Measurements from ENCODE around the gene EPAS1. TPM values are rescaled to one million over a fixed set of nuclear protein-coding genes. Genes with fewer than 3 reads are reported as not detected.

EPAS1 gene
- total RNA-seq, 1 experiment from 2014 or later, result 127 TPM

DNA sequence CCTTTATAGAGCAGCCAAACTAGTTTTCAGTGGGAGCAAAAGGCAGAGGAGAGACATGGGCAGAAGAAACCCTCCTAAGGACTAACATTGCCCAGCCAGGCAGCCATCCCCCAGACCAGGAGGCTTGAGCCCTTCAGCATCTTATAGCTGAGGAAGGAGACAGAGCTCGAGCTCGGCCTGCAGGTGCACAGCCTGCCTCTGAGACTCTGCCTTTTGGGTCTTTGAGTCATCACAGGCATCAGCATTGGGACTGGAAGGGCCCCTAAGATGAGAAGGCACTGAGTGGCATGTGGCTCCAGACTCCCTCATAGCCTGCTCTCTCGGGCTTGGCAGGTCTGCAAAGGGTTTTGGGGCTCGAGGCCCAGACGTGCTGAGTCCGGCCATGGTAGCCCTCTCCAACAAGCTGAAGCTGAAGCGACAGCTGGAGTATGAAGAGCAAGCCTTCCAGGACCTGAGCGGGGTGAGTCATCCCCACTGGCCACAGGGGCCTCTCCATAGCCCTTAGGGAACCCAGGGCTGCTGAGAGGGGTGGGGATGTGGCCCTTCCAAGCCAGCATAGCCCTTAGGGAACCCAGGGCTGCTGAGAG, 84.1 kb downstream of the EPAS1 start:
- ChIA-PET CTCF (no interaction called here), POLR2A (ENCODE audit: unreplicated experiment) (no interaction called here)
- Histone ChIP-seq H3K9me2 (ENCODE audit: insufficient read depth) (no peaks in the 10 kb centered on the region), H3K36me3 (ENCODE audit: low read depth) (peaks cover 38% of the 10 kb centered on the region), H2AFZ (no peak overlapping the region), H3F3A (ENCODE audit: insufficient read depth, low read depth) (peaks cover 20% of the 10 kb centered on the region; the same call in 1 of the 2 replicates), H3K27me3 (ENCODE audit: insufficient read depth, low read depth) (no peaks in the 10 kb centered on the region), H4K20me1 (ENCODE audit: insufficient read depth) (no peaks in the 10 kb centered on the region), H3K4me3 (no peak overlapping the region), H3K27ac (no peak overlapping the region), H3K4me1 (replicated peaks; ENCODE audit: insufficient read depth) (peaks cover 17% of the 10 kb centered on the region), H3K4me2 (no peak overlapping the region), H3K79me2 (ENCODE audit: low read depth) (no peaks in the 10 kb centered on the region), H3K9me3 (ENCODE audit: insufficient read depth, low read depth) (no peaks in the 10 kb centered on the region)
- BruUV-seq (replicated peaks), result no TSS peak
- TF ChIP-seq, protein P1, sequence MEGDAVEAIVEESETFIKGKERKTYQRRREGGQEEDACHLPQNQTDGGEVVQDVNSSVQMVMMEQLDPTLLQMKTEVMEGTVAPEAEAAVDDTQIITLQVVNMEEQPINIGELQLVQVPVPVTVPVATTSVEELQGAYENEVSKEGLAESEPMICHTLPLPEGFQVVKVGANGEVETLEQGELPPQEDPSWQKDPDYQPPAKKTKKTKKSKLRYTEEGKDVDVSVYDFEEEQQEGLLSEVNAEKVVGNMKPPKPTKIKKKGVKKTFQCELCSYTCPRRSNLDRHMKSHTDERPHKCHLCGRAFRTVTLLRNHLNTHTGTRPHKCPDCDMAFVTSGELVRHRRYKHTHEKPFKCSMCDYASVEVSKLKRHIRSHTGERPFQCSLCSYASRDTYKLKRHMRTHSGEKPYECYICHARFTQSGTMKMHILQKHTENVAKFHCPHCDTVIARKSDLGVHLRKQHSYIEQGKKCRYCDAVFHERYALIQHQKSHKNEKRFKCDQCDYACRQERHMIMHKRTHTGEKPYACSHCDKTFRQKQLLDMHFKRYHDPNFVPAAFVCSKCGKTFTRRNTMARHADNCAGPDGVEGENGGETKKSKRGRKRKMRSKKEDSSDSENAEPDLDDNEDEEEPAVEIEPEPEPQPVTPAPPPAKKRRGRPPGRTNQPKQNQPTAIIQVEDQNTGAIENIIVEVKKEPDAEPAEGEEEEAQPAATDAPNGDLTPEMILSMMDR (conservative IDR thresholded peaks at IDR 0.05), result no peak
- no peak for TF ChIP-seq EZH2 (IDR thresholded peaks at IDR 0.05; ENCODE audit: low read depth)
- no peak for DNase-seq
- intact Hi-C loops (cut with micrococcal nuclease; ENCODE audit: unreplicated experiment), result no loop called here

DNA sequence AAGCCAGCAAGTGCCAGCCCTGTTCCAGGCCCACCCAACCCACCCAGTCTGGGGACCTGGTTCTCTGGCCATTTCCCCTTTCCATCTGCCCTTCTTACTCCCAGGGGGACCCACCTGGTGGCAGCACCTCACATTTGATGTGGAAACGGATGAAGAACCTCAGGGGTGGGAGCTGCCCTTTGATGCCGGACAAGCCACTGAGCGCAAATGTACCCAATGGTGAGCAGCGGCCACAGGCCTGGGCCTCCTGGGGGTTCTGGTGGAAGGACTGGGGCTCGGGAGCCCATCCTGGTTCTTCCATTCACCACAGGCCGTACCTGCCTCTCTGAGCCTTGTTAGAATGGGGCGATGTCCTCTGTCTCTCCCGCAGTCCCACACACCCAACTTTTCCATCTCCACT, 84.7 kb downstream of the EPAS1 start:
- no peaks in the 10 kb centered on the region for H3K9me3 ChIP-seq (ENCODE audit: insufficient read depth, low read depth)
- H3K27ac ChIP-seq, result no peak overlapping the region
- DNase-seq, result no peak
- CTCF ChIA-PET, result no interaction called here
- H3F3A ChIP-seq (ENCODE audit: insufficient read depth, low read depth), result peaks cover 25% of the 10 kb centered on the region; the same call in 1 of the 2 replicates
- TF ChIP-seq EZH2 (IDR thresholded peaks at IDR 0.05; ENCODE audit: low read depth), result no peak
- TF ChIP-seq, protein P1 (conservative IDR thresholded peaks at IDR 0.05), result no peak
- H4K20me1 ChIP-seq (ENCODE audit: insufficient read depth), result no peaks in the 10 kb centered on the region
- no peak overlapping the region for H3K4me3 ChIP-seq
- intact Hi-C loops (cut with micrococcal nuclease; ENCODE audit: unreplicated experiment), result no loop called here
- no peak overlapping the region for H2AFZ ChIP-seq
- H3K36me3 ChIP-seq (ENCODE audit: low read depth), result peaks cover 42% of the 10 kb centered on the region
- H3K79me2 ChIP-seq (ENCODE audit: low read depth), result no peaks in the 10 kb centered on the region
- BruUV-seq (replicated peaks), result no TSS peak
- H3K27me3 ChIP-seq (ENCODE audit: insufficient read depth, low read depth), result no peaks in the 10 kb centered on the region
- POLR2A ChIA-PET (ENCODE audit: unreplicated experiment), result no interaction called here
- no peaks in the 10 kb centered on the region for H3K9me2 ChIP-seq (ENCODE audit: insufficient read depth)
- peaks cover 22% of the 10 kb centered on the region for H3K4me1 ChIP-seq (replicated peaks; ENCODE audit: insufficient read depth)
- H3K4me2 ChIP-seq, result no peak overlapping the region

DNA sequence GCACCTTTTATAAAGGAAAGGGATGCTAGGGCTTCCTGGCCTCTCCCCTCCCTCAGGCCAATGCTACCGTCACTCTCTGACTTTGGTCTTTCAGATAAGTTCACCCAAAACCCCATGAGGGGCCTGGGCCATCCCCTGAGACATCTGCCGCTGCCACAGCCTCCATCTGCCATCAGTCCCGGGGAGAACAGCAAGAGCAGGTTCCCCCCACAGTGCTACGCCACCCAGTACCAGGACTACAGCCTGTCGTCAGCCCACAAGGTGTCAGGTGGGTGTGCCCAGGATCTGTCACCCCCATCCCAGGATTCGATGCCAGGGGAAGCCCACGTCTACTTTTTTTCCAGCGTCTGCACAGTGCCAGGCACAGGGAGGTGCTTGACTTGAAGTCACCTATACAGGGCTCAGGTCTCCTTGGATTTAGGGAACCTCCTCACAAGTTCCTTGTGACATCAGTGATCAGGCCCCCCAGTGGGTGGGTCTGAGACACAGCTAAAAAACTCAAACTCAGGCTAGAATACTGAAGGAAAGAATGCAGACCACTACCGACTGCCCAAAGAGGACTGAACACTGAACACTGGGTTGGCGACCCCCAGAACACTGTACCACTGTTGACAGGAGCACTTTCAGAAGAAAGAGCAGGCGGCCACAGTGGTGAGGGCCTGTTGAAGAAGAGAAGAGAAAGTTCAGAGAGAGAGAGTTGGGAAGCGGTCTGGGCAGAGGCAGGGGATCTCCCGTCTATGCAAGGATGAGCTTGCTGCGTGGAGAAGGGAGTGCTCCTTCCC, 85.3 kb downstream of the EPAS1 start:
- Histone ChIP-seq H4K20me1 (ENCODE audit: insufficient read depth) (no peaks in the 10 kb centered on the region), H3F3A (ENCODE audit: insufficient read depth, low read depth) (peaks cover 26% of the 10 kb centered on the region; the same call in 1 of the 2 replicates), H3K27ac (no peak overlapping the region), H3K9me3 (ENCODE audit: insufficient read depth, low read depth) (no peaks in the 10 kb centered on the region), H3K4me1 (replicated peaks; ENCODE audit: insufficient read depth) (peaks cover 28% of the 10 kb centered on the region), H3K4me3 (no peak overlapping the region), H3K27me3 (ENCODE audit: insufficient read depth, low read depth) (no peaks in the 10 kb centered on the region), H2AFZ (no peak overlapping the region), H3K9me2 (ENCODE audit: insufficient read depth) (no peaks in the 10 kb centered on the region), H3K4me2 (no peak overlapping the region), H3K36me3 (ENCODE audit: low read depth) (peaks cover 46% of the 10 kb centered on the region), H3K79me2 (ENCODE audit: low read depth) (no peaks in the 10 kb centered on the region)
- BruUV-seq (replicated peaks), result no TSS peak
- DNase-seq, result no peak
- intact Hi-C loops (cut with micrococcal nuclease; ENCODE audit: unreplicated experiment), result no loop called here
- ChIA-PET CTCF (no interaction called here), POLR2A (ENCODE audit: unreplicated experiment) (no interaction called here)
- TF ChIP-seq, protein P1 (conservative IDR thresholded peaks at IDR 0.05), result no peak
- TF ChIP-seq EZH2 (IDR thresholded peaks at IDR 0.05; ENCODE audit: low read depth), result no peak

All from PC-9 (cell line).